ENCODE measurements around the gene INPP4B. TPM values are rescaled to one million over a fixed set of nuclear protein-coding genes. Genes with fewer than 3 reads are reported as not detected.
A peak's percentile ranks its signal among the peaks of the same experiment; 100 is the strongest.

The INPP4B gene
- total RNA-seq, 2 donors from 2014 or later = 10.0 to 14.1 TPM

GRCh38 chr4:142169216-142169615, 676.9 kb downstream of the INPP4B start:
- Histone ChIP-seq H3K27me3 (no peaks in the 10 kb centered on the region), H3K9ac (ENCODE audit: low read depth in 2 of 2, low read length in 2 of 2) (no peak overlapping the region), H3K9me3 (no peaks in the 10 kb centered on the region), H3K36me3 (no peaks in the 10 kb centered on the region), H3K27ac (no peak overlapping the region), H3K4me1 (no peaks in the 10 kb centered on the region), H3K4me3 (no peak overlapping the region)
- no peak for DNase-seq
- no peak for TF ChIP-seq CTCF (IDR thresholded peaks at IDR 0.05)
- intact Hi-C loops (cut with DNase I) = no loop called here

GRCh38 chr4:142168181-142168580, 677.9 kb downstream of the INPP4B start:
- Histone ChIP-seq H3K4me1 (no peaks in the 10 kb centered on the region), H3K36me3 (no peaks in the 10 kb centered on the region), H3K4me3 (no peak overlapping the region), H3K27me3 (no peaks in the 10 kb centered on the region), H3K9ac (ENCODE audit: low read depth in 2 of 2, low read length in 2 of 2) (no peak overlapping the region), H3K27ac (no peak overlapping the region), H3K9me3 (no peaks in the 10 kb centered on the region)
- no peak for DNase-seq
- intact Hi-C loops (cut with DNase I) = no loop called here
- TF ChIP-seq CTCF (IDR thresholded peaks at IDR 0.05) = no peak

- intact Hi-C loops (cut with DNase I) = no loop called here
- H3K27ac ChIP-seq = no peak overlapping the region
- no peaks in the 10 kb centered on the region for H3K36me3 ChIP-seq
- H3K9ac ChIP-seq (ENCODE audit: low read depth in 2 of 2, low read length in 2 of 2) = no peak overlapping the region
- H3K9me3 ChIP-seq = no peaks in the 10 kb centered on the region
- no peaks in the 10 kb centered on the region for H3K27me3 ChIP-seq
- no peaks in the 10 kb centered on the region for H3K4me1 ChIP-seq
- H3K4me3 ChIP-seq = no peak overlapping the region
- DNase-seq = no peak
- no peak for TF ChIP-seq CTCF (IDR thresholded peaks at IDR 0.05)
Measured at GRCh38 chr4:142164767-142165500, 681.2 kb downstream of the INPP4B start.

- Histone ChIP-seq H3K9me3 (no peaks in the 10 kb centered on the region), H3K9ac (ENCODE audit: low read depth in 2 of 2, low read length in 2 of 2) (no peak overlapping the region), H3K4me3 (no peak overlapping the region), H3K36me3 (no peaks in the 10 kb centered on the region), H3K4me1 (no peaks in the 10 kb centered on the region), H3K27me3 (no peaks in the 10 kb centered on the region), H3K27ac (peak overlapping the region; percentile 30)
- TF ChIP-seq CTCF (IDR thresholded peaks at IDR 0.05) = no peak
- DNase-seq = no peak
- intact Hi-C loops (cut with DNase I) = no loop called here
Measured at GRCh38 chr4:142161086-142161485, 685.0 kb downstream of the INPP4B start.

GRCh38 chr4:142160509-142160908, 685.6 kb downstream of the INPP4B start:
- intact Hi-C loops (cut with DNase I) = no loop called here
- Histone ChIP-seq H3K27ac (peak overlapping the region; percentile 30), H3K27me3 (no peaks in the 10 kb centered on the region), H3K36me3 (no peaks in the 10 kb centered on the region), H3K9ac (ENCODE audit: low read depth in 2 of 2, low read length in 2 of 2) (no peak overlapping the region), H3K9me3 (no peaks in the 10 kb centered on the region), H3K4me3 (no peak overlapping the region), H3K4me1 (no peaks in the 10 kb centered on the region)
- TF ChIP-seq CTCF (IDR thresholded peaks at IDR 0.05) = no peak
- no peak for DNase-seq

All from colonic mucosa (tissue), 4 donors.